GM19467 (cell line): ENCODE data around the gene CLEC2D.
"Not testable (repeated sequence)": the region's sequence is repeated elsewhere in the genome, so short reads cannot be mapped to it uniquely, and the experiment has no call there.

Source experiments
- ATAC-seq: cut with Tn5 transposase; IDR thresholded peaks from one replicate; pipeline ENCODE4 v1.9.1; 2021; ENCODE audit warnings: mild to moderate bottlenecking, moderate library complexity; ENCODE audit not compliant: unreplicated experiment

CLEC2D gene

GRCh38 chr12:9651265-9651729 lies 18.2 kb upstream of the CLEC2D start:
- no peak for ATAC-seq

DNA sequence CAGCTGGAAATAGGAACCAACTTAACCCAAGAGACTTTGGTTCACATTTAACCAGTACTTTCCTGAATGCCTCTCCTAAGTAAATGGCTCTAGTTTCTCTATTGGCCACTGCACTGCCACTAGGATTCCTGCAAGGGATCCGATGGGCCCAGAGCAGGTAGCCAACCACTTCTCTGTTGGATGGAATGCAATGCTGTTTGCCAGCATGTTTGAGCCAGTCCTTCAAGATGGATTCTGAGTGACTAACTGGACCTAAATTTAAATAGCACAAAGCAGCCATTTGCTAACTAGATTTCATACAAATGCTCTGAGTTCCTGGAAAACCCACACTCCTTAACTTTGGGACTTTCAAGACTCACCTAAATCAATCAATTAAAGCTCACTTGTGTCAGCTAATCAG lies 9.5 kb upstream of the CLEC2D start:
- ATAC-seq = no peak

DNA sequence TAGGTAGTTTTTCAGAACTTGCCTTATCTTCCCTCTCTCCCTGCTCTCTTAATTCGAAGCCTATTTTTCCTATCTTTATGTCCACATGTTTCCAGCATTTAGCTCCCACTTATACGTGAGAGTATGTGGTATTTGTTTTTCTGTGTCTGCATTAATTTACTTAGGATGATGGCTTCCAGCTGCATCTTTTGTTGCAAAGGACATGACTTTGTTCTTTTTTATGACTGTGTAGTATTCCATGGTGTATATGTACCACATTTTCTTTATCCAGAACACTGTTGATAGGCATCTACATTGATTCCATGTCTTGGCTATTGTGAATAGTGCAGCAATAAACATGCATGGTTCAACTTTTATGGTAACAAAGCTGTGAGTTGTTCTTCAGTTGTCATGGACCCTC lies 7.8 kb upstream of the CLEC2D start:
- ATAC-seq = no peak

DNA sequence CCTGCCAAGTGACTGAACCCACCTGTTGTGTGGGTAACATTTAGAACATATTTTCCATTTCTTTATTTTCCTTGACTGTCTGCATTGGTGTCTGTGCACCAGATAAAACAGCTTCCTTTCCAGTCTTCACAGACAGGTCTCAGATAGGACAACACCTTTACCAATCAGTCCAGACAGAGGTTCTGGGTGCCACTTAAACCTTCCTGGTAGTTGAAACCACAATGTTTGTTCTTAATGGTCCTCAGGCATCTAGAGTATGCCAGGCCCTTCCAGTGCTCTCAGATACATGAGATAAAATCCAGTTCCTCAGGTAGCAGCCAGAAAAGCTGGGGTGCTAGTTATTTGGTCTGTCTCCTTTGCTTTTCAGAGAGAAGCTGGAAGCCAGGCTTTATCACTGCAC lies 7.0 kb upstream of the CLEC2D start:
- ATAC-seq = no peak

GRCh38 chr12:9667403-9668160 lies 1.9 kb upstream of the CLEC2D start:
- peak; percentile 51 for ATAC-seq

- ATAC-seq = no peak
Measured at GRCh38 chr12:9668161-9669018, 1.1 kb upstream of the CLEC2D start.

DNA sequence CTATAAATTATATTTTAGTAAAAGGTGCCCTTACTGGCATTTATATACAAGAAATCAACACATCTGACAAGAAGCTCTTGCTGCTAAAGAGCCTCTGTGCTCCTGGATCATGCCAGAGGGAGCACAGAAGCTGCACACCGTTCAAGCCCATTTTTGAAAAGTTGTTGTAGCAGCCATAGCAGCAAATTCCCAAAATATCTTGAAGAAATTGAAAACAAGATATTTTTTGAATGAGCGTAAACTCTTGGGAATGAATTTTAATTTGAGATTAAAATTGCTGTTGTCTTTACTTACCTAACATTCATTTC lies 540 bp upstream of the CLEC2D start:
- no peak for ATAC-seq

- not testable (repeated sequence) for ATAC-seq
Measured at GRCh38 chr12:9672340-9672739, 2.8 kb downstream of the CLEC2D start.

DNA sequence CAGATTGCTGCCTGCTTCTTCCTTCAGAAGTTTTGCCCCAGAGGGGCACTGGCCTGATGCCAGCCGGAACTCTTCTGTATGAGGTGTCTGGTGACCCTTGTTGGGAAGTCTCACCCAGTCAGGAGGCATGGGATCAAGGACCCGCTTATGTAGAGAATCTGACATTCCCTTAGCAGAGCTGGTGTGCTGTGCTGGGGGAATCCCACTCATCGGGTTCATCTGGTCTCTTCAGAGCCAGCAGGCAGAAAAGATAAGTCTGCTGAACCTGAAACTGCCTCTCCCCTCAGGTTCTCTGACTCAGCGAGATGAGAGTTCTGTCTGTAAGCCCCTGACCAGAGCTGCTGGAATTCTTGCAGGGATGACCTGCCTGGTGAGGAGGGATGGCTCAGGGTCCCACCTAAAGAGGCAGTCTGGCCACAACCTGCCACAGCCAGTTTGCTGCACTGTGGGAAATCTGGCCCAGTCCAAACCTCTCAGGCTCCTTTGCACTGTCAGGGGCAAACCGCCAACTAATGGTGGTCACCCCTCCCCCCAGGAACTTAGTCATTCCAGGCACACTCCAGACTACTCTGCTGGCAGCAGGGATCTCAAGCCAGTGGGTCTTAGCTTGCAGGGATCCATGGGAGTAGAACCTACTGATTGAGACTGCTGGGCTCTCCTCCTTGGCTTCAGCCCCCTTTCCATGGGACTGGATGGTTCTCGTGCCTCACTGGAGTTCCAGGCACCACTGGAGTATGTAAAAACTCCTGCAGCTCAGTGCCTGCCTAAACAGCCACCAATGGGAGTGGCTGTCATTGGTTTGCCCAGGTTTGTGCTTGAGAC lies 4.1 kb downstream of the CLEC2D start:
- ATAC-seq = no peak

DNA sequence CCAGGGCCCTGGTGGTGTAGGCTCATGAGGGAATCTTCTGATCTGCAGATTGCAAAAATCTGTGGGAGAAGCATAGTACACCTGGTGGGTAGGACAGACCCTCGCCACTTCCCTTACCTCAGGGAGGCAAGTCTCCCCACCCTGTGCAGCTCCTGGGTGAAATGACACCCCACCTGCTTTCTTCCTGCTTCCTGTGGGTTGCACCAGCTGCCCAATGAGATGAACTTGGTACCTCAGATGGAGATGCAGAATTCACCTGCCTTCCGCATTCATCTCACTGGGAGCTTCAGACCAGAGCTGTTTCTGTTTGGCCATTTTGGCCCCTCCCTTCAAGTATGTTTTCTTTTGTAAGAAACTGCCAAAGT lies 4.7 kb downstream of the CLEC2D start:
- ATAC-seq = no peak

DNA sequence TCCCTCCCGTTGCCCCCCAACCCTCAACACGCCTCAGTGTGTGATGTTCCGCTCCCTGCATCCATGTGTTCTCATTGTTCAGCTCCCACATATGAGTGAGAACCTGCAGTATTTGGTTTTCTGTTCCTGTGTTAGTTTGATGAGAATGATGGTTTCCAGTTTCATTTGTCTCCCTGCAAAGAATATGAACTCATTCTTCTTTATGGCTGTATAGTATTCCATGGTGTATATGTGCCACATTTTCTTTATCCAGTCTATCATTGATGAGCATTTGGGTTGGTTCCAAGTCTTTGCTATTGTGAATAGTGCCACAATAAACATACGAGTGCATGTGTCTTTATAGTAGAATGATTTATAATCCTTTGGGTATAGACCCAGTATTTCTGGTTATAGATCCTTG lies 13.0 kb downstream of the CLEC2D start:
- not testable (repeated sequence) for ATAC-seq

GRCh38 chr12:9682949-9683348 lies 13.4 kb downstream of the CLEC2D start:
- not testable (repeated sequence) for ATAC-seq

- not testable (repeated sequence) for ATAC-seq
Measured at GRCh38 chr12:9685366-9685765, 15.9 kb downstream of the CLEC2D start.

GRCh38 chr12:9685915-9686314 lies 16.4 kb downstream of the CLEC2D start:
- ATAC-seq = no peak

DNA sequence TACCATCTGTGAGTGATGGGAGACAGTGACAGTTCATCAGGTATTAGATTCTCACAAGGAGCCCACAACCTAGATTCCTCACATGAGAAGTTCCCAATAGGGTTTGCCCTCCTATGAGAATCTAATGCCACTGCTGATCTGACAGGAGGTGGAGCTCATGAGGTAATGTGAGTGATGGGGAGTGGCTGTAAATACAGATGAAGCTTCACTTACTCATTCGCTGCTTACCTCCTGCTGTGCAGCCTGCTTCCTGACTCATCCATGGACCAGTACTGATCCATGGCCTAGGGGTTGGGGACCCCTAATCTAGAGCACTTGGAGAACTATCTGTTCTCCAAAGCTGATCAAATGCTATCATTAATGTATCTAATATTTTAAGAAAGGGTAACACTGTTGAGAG lies 17.7 kb downstream of the CLEC2D start:
- ATAC-seq = no peak

GRCh38 chr12:9692909-9693308 lies 23.4 kb downstream of the CLEC2D start:
- no peak for ATAC-seq

DNA sequence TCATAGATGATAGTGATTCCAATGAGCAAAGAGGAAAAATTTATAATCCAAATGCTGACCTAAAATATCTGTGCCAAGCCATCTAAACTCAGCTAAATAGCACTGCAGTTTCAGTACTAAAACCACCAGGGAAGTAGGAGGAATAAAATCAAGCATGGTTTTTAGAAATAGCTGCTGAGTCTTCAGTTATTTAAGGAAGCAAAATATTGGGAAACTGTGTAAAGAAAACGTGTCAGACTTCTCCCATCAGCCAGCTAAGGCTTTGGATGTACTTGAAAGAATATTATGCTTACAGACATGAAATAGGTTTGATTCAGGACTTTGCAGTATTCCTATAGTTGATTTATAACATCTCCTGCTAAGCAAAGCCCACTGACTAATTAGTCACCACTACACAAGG lies 24.7 kb downstream of the CLEC2D start:
- no peak for ATAC-seq

DNA sequence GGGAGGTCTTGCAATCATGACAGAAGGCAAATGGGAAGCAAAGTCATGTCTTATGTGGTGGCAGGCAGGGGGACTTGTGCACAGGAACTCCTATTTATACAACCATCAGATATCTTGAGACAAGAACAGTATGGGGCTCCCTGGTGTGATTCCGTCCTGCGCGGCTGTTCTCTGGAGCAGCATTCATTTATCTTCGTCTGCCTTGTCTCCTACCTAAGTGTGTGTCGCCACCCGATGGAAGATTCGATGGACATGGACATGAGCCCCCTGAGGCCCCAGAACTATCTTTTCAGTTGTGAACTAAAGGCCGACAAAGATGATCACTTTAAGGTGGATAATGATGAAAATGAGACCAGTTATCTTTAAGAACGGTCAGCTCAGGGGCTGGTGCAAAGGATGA lies 25.6 kb downstream of the CLEC2D start:
- not testable (repeated sequence) for ATAC-seq

GRCh38 chr12:9695661-9696060 lies 26.1 kb downstream of the CLEC2D start:
- not testable (repeated sequence) for ATAC-seq

DNA sequence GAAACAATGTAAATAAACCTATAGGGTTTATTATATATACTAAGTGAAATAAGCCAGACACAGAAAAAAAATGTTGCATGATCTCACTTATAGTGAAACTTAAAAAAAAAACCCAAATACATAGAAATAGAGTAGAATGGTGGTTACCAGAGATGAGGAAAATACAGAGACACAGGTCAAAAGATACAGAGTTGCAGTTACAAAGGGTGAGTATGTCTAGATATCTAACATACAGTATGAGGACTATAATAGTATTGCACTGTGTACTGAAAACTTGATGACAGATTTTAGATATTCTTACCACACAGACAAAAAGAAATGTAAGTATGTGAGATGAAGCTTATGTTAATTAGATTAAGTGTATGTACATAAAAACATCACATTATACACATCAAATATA lies 28.1 kb downstream of the CLEC2D start:
- ATAC-seq = no peak

GRCh38 chr12:9698681-9699080 lies 29.2 kb downstream of the CLEC2D start:
- no peak for ATAC-seq
